Lower lobe of right lung (tissue), 2 donors: ENCODE data around the gene WSCD1. TPM values are rescaled to one million over a fixed set of nuclear protein-coding genes. Genes with fewer than 3 reads are reported as not detected.

Experiments
- ATAC-seq, 2 donors: fragments of 200-7000 bp; cut with Tn5 transposase; one replicate each; pipeline ENCODE4 v1.9.1; 2020 to 2022; ENCODE audit warnings: mild to moderate bottlenecking in 2 of 2, moderate library complexity in 2 of 2
- DNase-seq: peaks from one replicate; pipeline ENCODE4 v3.0.0-alpha.2; 2020
- H3K27ac ChIP-seq: fragments of 200-600 bp; one replicate; pipeline ENCODE4 v1.8.0; 2022
- H3K27me3 ChIP-seq: fragments of 200-600 bp; one replicate; pipeline ENCODE4 v1.8.0; 2022; ENCODE audit warnings: low read depth
- H3K36me3 ChIP-seq: fragments of 200-600 bp; one replicate; pipeline ENCODE4 v1.8.0; 2022; ENCODE audit warnings: mild to moderate bottlenecking
- H3K4me1 ChIP-seq: fragments of 200-600 bp; one replicate; pipeline ENCODE4 v1.8.0; 2022
- H3K4me3 ChIP-seq: fragments of 200-600 bp; one replicate; pipeline ENCODE4 v1.8.0; 2022; ENCODE audit warnings: mild to moderate bottlenecking
- H3K9me3 ChIP-seq: fragments of 200-600 bp; one replicate; pipeline ENCODE4 v1.8.0; 2022
- CTCF ChIP-seq: fragments of 200-600 bp; IDR thresholded peaks from one replicate; pipeline ENCODE4 v1.8.0; 2022; ENCODE audit warnings: antibody characterized with exemption, mild to moderate bottlenecking
- intact Hi-C: fragments of 100-400 bp; cut with DNase I; formaldehyde crosslinking; loops from one replicate; pipeline ENCODE4 v1.11.0; 2022
- total RNA-seq: library from RNA; stranded (reverse); fragmentation: NEBNext Ultra II Directional; extraction: Animal tissue kit (Norgen Biotek cat#: 25700); gene quantifications from one replicate; pipeline ENCODE4 v1.2.1, GENCODE V29; 2021
- donor health status: DM: no; HTN: yes; CAD: no; lungs with severe emphysema.

Gene WSCD1
- total RNA-seq, 1 donor from 2014 or later = 3.6 TPM

- TF ChIP-seq CTCF = no peak
- Histone ChIP-seq H3K36me3 (no peaks in the 10 kb centered on the region), H3K27ac (no peak overlapping the region), H3K4me1 (no peaks in the 10 kb centered on the region), H3K9me3 (no peaks in the 10 kb centered on the region), H3K4me3 (no peak overlapping the region), H3K27me3 (no peaks in the 10 kb centered on the region)
- ATAC-seq (no peak), DNase-seq (no peak)
- intact Hi-C loops = no loop called here
Observed at GRCh38 chr17:6043405-6043804, 26.8 kb upstream of the WSCD1 start.

GRCh38 chr17:6044261-6044660 is 25.9 kb upstream of the WSCD1 start:
- Histone ChIP-seq H3K36me3 (no peaks in the 10 kb centered on the region), H3K4me3 (no peak overlapping the region), H3K27me3 (no peaks in the 10 kb centered on the region), H3K27ac (no peak overlapping the region), H3K4me1 (no peaks in the 10 kb centered on the region), H3K9me3 (no peaks in the 10 kb centered on the region)
- ATAC-seq = no peak
- TF ChIP-seq CTCF = no peak
- DNase-seq = no peak
- intact Hi-C loops = no loop called here

- Histone ChIP-seq H3K27me3 (no peaks in the 10 kb centered on the region), H3K27ac (no peak overlapping the region), H3K36me3 (no peaks in the 10 kb centered on the region), H3K9me3 (no peaks in the 10 kb centered on the region), H3K4me3 (no peak overlapping the region), H3K4me1 (no peaks in the 10 kb centered on the region)
- ATAC-seq (no peak), DNase-seq (no peak)
- intact Hi-C loops = no loop called here
- no peak for TF ChIP-seq CTCF
Observed at GRCh38 chr17:6045621-6046357, 24.4 kb upstream of the WSCD1 start.

GRCh38 chr17:6046431-6046830 is 23.7 kb upstream of the WSCD1 start:
- H3K9me3 ChIP-seq = no peaks in the 10 kb centered on the region
- ATAC-seq = no peak
- no peaks in the 10 kb centered on the region for H3K36me3 ChIP-seq
- no peaks in the 10 kb centered on the region for H3K27me3 ChIP-seq
- H3K4me1 ChIP-seq = no peaks in the 10 kb centered on the region
- no peak overlapping the region for H3K4me3 ChIP-seq
- intact Hi-C loops = no loop called here
- H3K27ac ChIP-seq = no peak overlapping the region
- DNase-seq = no peak
- no peak for TF ChIP-seq CTCF

GRCh38 chr17:6046931-6047330 is 23.2 kb upstream of the WSCD1 start:
- H3K9me3 ChIP-seq = no peaks in the 10 kb centered on the region
- ATAC-seq (no peak), DNase-seq (no peak)
- H3K4me3 ChIP-seq = no peak overlapping the region
- no peak overlapping the region for H3K27ac ChIP-seq
- H3K27me3 ChIP-seq = no peaks in the 10 kb centered on the region
- no peaks in the 10 kb centered on the region for H3K36me3 ChIP-seq
- TF ChIP-seq CTCF = no peak
- intact Hi-C loops = no loop called here
- no peaks in the 10 kb centered on the region for H3K4me1 ChIP-seq
